Spinal cord (tissue), 10 donors: ENCODE data around the gene BOK. TPM values are rescaled to one million over a fixed set of nuclear protein-coding genes. Genes with fewer than 3 reads are reported as not detected.

Source experiments
- DNase-seq, 6 donors: peaks; one replicate each; pipeline versions ENCODE4 v3.0.0 to v3.0.0-alpha.2; 2013 to 2015; ENCODE audit warnings: low spot score in 6 of 6, low read depth in 4 of 6
- H3K27ac ChIP-seq: one replicate; pipeline ENCODE4 v1.5.1; 2013; ENCODE audit warnings: low read depth, low read length, control low read depth
- H3K27me3 ChIP-seq: one replicate; pipeline ENCODE4 v1.6.1; 2013; ENCODE audit warnings: low read length; ENCODE audit not compliant: control insufficient read depth, insufficient read depth
- H3K36me3 ChIP-seq: one replicate; pipeline ENCODE4 v1.6.1; 2013; ENCODE audit warnings: low read length; ENCODE audit not compliant: control insufficient read depth, insufficient read depth
- H3K4me1 ChIP-seq: one replicate; pipeline ENCODE4 v1.6.1; 2013; ENCODE audit warnings: low read length; ENCODE audit not compliant: control insufficient read depth, insufficient read depth
- H3K4me3 ChIP-seq: one replicate; pipeline ENCODE4 v1.5.1; 2013; ENCODE audit warnings: low read depth, low read length, control low read depth
- H3K9me3 ChIP-seq: one replicate; pipeline ENCODE4 v1.6.1; 2013; ENCODE audit warnings: low read length; ENCODE audit not compliant: control insufficient read depth, insufficient read depth
- WGBS: methylation state at CpG from one replicate; pipeline ENCODE4 v1.1.5; 2013; ENCODE audit warnings: missing lambda C conversion rate; ENCODE audit not compliant: insufficient coverage; 5-methylcytosine and 5-hydroxymethylcytosine counted together
- polyA plus RNA-seq, 2 donors: library from polyadenylated mRNA; unstranded; fragments of 120-200 nt; gene quantifications; one replicate each; pipeline ENCODE4 v1.2.1, GENCODE V29; 2013; ENCODE audit not compliant: insufficient read length in 2 of 2
- total RNA-seq, 2 donors: library from RNA; depleted of rRNA in 1 of 2; stranded (reverse); fragments of 120-200 nt in 1 of 2; fragments of >200 nt in 1 of 2; gene quantifications; one replicate each; pipeline versions ENCODE4 v1.2.3 to v1.2.4, GENCODE V29; 2013 to 2014
- donor health status: healthy.

The BOK gene
- total and polyA plus RNA-seq, 4 donors = 15.5 to 52.7 (median 37.3) TPM

- Histone ChIP-seq H3K27me3 (no peaks in the 10 kb centered on the region), H3K9me3 (no peaks in the 10 kb centered on the region), H3K4me3 (no peak overlapping the region), H3K36me3 (peaks cover 47% of the 10 kb centered on the region), H3K4me1 (peaks cover 16% of the 10 kb centered on the region), H3K27ac (no peak overlapping the region)
- DNase-seq = no peak
- WGBS = 96% methylated on average over 27 of the region's 27 CpGs
Measured at GRCh38 chr2:241607162-241607885, 48.8 kb downstream of the BOK start.

DNA sequence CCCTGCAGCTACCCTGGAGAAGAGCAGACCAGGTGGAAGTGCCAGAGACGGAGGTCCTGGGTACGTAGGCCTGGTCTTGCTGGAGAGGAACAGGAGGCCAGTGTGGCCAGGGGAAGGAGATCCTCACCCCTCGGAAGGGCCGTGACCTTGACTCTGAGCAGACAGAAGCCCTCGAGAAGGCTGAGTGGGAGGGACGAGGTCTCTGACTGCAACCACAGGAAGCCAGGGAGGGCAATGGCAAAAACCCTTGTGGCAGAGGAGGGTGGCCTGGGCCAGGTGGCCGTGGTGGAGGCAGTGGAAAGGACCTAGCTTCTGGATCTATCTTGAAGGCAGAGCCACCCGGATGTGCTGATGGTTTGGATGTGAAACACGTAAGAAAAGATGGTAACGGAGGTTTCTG, 50.3 kb downstream of the BOK start:
- H3K4me1 ChIP-seq = peaks cover 16% of the 10 kb centered on the region
- no peak for DNase-seq
- WGBS = 92% methylated on average over 10 of the region's 10 CpGs
- no peak overlapping the region for H3K27ac ChIP-seq
- H3K36me3 ChIP-seq = peaks cover 42% of the 10 kb centered on the region
- no peak overlapping the region for H3K4me3 ChIP-seq
- H3K27me3 ChIP-seq = no peaks in the 10 kb centered on the region
- no peaks in the 10 kb centered on the region for H3K9me3 ChIP-seq

DNA sequence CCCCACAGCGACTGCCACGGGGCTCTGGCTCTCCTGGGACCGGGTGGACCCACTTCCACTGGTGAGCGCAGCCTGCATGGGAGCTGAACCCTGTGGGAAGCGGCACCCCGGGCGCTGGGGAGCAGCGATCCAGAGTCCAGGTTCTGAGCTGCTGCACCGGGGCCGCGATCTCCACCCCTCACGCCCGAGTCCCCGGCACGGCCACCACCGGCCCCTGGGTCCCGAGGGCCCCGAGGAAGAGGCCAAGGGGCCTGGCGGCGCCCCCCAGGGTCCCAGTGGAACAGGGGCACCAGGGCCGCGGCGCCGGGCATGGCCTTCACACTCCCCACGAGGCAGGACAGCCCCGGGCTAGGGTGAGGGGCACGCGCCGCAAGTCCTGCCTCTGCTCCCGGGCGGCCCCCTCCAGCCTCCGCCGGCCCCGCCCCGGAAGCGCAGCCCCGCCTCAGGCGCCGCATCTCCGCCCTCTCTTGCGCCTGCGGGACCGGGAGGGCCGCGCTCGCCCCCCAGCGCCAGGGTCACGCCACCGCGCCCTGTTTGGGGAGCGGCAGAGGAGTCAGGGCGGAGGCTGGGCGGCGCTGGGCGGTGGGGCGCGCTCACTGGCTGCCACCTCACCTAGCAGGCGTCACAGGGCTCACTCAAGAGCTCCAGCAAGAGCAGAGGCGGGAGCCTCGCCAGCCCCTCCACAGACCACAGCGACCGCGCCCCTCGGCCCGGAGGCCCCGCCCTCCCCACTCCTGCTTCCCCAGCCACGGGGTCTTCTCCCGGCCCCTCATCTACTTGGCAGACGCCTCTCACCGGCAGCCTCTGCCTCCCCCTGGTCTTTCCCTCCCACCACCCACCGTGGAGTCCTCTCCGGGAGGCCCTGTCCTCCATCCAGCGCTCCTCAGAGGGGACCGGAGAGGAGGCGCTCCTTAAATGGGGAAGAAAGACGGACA, 51.6 kb downstream of the BOK start:
- Histone ChIP-seq H3K4me1 (peaks cover 16% of the 10 kb centered on the region), H3K4me3 (peak overlapping the region; percentile 41), H3K9me3 (no peaks in the 10 kb centered on the region), H3K27ac (no peak overlapping the region), H3K27me3 (no peaks in the 10 kb centered on the region), H3K36me3 (peaks cover 39% of the 10 kb centered on the region)
- 4% methylated on average over 72 of the region's 76 CpGs for WGBS
- peak in 4 of 6 donors; percentile 20 to 83 (median 44) for DNase-seq

DNA sequence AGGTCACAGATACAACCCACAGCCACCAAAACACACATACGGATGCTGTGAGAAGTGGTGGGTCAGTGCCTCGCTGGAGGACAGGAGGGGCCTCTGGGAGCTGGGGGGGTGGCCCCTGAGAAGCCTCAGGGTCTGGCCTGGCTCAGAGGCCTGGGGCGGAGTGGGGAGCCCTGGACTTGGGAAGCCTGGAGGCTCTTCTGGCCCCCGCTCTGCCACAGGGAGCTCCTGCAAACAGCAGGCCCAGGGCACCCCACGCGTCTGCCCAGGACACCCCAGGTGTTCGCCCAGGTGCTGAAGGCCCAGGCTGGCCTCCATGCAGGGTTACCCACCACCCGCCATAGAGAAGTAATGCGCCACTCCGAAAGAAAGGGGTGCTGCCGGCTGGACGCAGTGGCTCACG, 52.5 kb downstream of the BOK start:
- Histone ChIP-seq H3K9me3 (no peaks in the 10 kb centered on the region), H3K4me1 (peaks cover 20% of the 10 kb centered on the region), H3K36me3 (peaks cover 41% of the 10 kb centered on the region), H3K27me3 (no peaks in the 10 kb centered on the region), H3K4me3 (no peak overlapping the region), H3K27ac (no peak overlapping the region)
- DNase-seq = no peak
- 98% methylated on average over 10 of the region's 13 CpGs for WGBS

GRCh38 chr2:241612156-241613016, 53.8 kb downstream of the BOK start:
- peak in 1 of 6 donors; percentile 32 for DNase-seq
- Histone ChIP-seq H3K36me3 (peaks cover 33% of the 10 kb centered on the region), H3K4me3 (no peak overlapping the region), H3K4me1 (peaks cover 29% of the 10 kb centered on the region), H3K27me3 (no peaks in the 10 kb centered on the region), H3K27ac (no peak overlapping the region), H3K9me3 (no peaks in the 10 kb centered on the region)
- WGBS = 76% methylated on average over 11 of the region's 20 CpGs

- Histone ChIP-seq H3K4me3 (no peak overlapping the region), H3K27me3 (no peaks in the 10 kb centered on the region), H3K9me3 (no peaks in the 10 kb centered on the region), H3K4me1 (peaks cover 34% of the 10 kb centered on the region), H3K36me3 (peaks cover 30% of the 10 kb centered on the region), H3K27ac (no peak overlapping the region)
- no CpG with 5 or more reads among the region's 15 CpGs for WGBS
- DNase-seq = peak in 1 of 6 donors; percentile 23
Measured at GRCh38 chr2:241613017-241613780, 54.7 kb downstream of the BOK start.

- Histone ChIP-seq H3K9me3 (no peaks in the 10 kb centered on the region), H3K4me1 (peaks cover 29% of the 10 kb centered on the region), H3K27me3 (no peaks in the 10 kb centered on the region), H3K27ac (no peak overlapping the region), H3K36me3 (peaks cover 38% of the 10 kb centered on the region), H3K4me3 (no peak overlapping the region)
- 74% methylated on average over 3 of the region's 11 CpGs for WGBS
- DNase-seq = no peak
Measured at GRCh38 chr2:241615041-241615440, 56.5 kb downstream of the BOK start.

DNA sequence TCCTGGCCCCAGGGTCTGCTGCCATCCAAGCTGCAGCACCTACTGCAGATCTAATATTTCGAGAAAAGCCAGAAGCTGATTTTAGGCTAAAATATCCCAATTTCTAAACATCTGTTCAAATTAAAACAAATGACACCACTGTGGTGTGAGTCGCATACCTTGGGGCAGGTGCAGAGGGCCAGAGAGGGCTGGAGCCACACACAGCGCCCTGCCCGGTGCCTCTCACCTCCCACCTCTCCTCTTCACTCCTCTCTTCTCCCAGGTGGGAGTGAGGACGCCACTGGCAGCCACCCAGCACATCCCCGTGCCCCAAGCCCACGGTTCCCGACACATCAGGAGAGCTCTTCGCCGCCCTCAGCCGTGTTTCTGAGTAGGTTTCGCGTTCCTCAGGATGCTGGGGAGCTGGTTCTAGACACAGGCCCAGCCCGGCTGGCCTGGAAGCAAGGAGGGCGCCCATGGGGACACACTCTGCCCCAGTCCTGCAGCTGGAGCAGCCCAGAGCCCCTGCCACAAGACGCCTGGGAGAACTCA, 57.0 kb downstream of the BOK start:
- Histone ChIP-seq H3K4me1 (peaks cover 25% of the 10 kb centered on the region), H3K36me3 (peaks cover 43% of the 10 kb centered on the region), H3K27me3 (no peaks in the 10 kb centered on the region), H3K9me3 (no peaks in the 10 kb centered on the region), H3K4me3 (no peak overlapping the region), H3K27ac (no peak overlapping the region)
- 89% methylated on average over 16 of the region's 16 CpGs for WGBS
- no peak for DNase-seq
